Epithelial cell of proximal tubule (primary cell): Measurements from ENCODE around the gene FBXO34. TPM values are rescaled to one million over a fixed set of nuclear protein-coding genes. Genes with fewer than 3 reads are reported as not detected.

Experiments used
- DNase-seq: peaks from one replicate; pipeline ENCODE4 v3.0.0-alpha.2; 2011; ENCODE audit warnings: low read depth
- H3K4me3 ChIP-seq: 2 replicates; pipeline ENCODE4 v1.5.1; 2011; ENCODE audit warnings: low read depth, mild to moderate bottlenecking, low read length
- total RNA-seq: library from RNA; depleted of rRNA; stranded (reverse); fragments of >200 nt; gene quantifications from 2 replicates; pipeline ENCODE4 v1.2.3, GENCODE V29; 2015
- TF ChIP-seq, protein P1 (sequence below): conservative IDR thresholded peaks from 2 replicates; pipeline ENCODE4 v1.5.1; 2012; ENCODE audit warnings: low read depth, mild to moderate bottlenecking, low read length

The FBXO34 gene
- total RNA-seq, 1 donor from 2014 or later: 21.3 TPM

DNA sequence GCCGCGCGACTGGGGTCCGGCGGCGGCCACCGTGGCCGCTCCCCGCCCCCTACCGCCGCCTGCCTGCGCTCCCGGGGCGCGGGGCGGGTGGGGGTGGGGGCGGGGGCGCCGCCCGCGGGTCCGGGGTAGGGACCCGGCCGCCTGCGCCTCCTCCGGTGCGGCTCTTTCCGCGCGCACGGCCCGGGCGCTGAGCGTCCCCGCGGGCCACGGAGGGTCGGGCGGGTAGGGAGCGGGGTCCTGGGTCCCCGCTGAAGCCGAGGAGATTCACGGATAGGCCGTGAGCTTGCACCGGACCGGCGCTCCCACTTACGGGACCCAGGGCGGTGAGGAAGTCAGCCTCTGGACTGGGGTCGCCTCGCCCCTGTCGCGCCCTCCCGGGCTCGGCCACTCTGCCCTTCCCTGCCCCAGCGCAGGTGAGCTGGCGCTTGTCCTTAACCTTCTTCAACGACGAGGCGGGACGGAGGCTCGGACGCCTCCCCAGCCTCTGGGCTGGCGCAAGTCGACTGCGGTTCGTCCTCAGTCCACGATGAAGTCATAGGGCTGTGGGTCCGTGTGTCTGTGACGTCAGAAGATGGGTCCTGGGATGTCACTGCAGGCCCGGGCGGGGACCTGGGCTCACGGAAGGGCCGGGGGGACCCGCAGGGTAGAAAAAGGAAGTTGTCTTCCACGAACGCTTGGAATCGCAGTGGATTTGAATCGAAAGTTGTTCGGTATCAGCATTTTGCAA is 514 bp downstream of the FBXO34 start:
- TF ChIP-seq, protein P1, sequence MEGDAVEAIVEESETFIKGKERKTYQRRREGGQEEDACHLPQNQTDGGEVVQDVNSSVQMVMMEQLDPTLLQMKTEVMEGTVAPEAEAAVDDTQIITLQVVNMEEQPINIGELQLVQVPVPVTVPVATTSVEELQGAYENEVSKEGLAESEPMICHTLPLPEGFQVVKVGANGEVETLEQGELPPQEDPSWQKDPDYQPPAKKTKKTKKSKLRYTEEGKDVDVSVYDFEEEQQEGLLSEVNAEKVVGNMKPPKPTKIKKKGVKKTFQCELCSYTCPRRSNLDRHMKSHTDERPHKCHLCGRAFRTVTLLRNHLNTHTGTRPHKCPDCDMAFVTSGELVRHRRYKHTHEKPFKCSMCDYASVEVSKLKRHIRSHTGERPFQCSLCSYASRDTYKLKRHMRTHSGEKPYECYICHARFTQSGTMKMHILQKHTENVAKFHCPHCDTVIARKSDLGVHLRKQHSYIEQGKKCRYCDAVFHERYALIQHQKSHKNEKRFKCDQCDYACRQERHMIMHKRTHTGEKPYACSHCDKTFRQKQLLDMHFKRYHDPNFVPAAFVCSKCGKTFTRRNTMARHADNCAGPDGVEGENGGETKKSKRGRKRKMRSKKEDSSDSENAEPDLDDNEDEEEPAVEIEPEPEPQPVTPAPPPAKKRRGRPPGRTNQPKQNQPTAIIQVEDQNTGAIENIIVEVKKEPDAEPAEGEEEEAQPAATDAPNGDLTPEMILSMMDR: no peak
- no peak for DNase-seq
- peak overlapping the region; percentile 93 for H3K4me3 ChIP-seq

DNA sequence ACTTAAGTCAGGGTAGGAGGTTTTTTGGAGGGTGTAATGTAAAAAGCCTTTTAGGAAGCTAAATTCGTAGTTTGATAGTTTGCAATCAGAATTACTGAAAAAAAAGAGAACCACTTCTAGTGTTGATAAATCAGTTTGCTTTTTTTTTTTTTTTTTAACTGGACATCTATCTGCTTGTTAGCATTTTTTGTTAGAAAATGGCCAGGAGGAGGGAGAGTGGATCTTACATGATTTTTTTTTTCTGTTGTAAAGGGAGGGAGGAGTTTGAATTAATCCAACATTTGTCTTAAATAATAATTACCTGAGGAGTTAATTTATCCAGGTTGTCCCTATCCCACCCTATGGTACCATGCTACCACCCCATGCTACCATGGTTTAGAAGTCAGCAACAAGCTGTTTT is 1.2 kb downstream of the FBXO34 start:
- TF ChIP-seq, protein P1: no peak
- DNase-seq: no peak

DNA sequence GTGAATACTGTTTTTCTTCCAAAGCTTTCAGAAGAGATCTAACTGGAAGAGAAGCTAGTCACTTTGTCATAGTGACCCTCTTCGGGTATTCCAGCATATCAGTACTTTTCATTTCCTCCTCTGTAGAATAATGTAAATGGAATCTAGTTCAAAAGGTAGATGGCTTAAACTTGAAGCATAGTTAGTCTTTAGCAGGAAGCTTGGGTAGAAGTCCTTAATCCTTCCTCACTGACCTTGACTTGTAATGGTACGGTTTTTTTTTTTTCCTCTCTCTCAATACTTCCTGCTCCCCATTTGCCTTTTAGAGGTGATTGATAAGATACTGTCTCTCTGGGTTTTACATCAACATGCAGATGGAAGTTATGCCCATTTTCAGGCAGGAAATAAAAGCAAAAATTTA is 1.7 kb downstream of the FBXO34 start:
- DNase-seq: no peak
- H3K4me3 ChIP-seq: peak overlapping the region; percentile 93
- TF ChIP-seq, protein P1: no peak

More for the DNA sequence above, 1.2 kb downstream of the FBXO34 start:
- H3K4me3 ChIP-seq: peak overlapping the region; percentile 93

DNA sequence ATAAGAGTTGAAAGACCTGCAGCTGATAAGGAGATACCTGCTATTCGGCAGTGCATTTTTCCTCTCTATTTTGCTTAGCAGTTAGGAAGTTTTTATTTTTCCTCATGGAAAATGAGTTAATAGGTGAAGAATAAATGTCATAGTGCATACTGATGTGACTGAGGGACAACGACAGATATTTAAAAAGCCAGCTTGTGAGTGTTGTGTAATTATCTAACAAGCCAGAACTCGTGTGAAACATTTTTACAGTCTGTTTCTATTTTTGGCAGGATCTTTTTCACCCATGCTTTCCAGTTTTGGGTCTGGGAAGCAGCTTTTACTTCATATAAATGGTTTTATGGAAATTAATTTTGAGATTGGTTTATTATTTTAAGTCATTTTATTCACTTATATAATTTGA is 2.9 kb downstream of the FBXO34 start:
- TF ChIP-seq, protein P1: no peak
- no peak for DNase-seq
- H3K4me3 ChIP-seq: peak overlapping the region; percentile 93

GRCh38 chr14:55274751-55275150 is 3.5 kb downstream of the FBXO34 start:
- TF ChIP-seq, protein P1: no peak
- no peak overlapping the region for H3K4me3 ChIP-seq
- DNase-seq: no peak

DNA sequence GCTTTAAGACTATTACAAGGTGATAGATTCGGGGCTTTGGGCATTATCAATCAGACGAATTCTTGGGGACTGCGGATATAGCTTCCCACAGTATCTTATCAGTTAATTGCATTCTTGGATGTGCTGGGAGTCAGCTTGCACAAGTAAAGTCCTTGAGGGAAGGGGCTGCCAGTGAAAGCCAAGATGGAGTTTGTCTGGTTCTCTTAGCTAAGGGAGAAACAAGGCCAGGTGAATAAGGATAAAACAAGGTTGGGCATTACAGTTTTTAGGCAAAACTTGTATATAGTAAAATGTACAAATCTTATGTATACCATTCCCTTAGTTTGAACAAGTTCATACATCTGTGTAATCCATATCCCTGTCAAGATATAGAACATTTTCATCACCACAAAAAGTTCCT is 5.5 kb downstream of the FBXO34 start:
- no peak for DNase-seq
- TF ChIP-seq, protein P1: no peak
- no peak overlapping the region for H3K4me3 ChIP-seq
